Endothelial cell of umbilical vein (primary cell): ENCODE results near the gene ARTN. TPM values are rescaled to one million over a fixed set of nuclear protein-coding genes. Genes with fewer than 3 reads are reported as not detected.

Source experiments
- BruUV-seq: library from RNA; stranded (reverse); fragments of 400-500 nt; replicated peaks from 2 replicates; lab custom pipeline; 2021; lab: Mats Ljungman, UMichigan
- CTCF ChIA-PET: fragments of 300-600, 350-600 bp; sonication (Branson Sonifier 250); formaldehyde crosslinking; loops from one replicate; lab custom pipeline; 2021; ENCODE audit warnings: antibody characterized with exemption, inconsistent platforms; lab: Charles Lee
- POLR2A ChIA-PET: fragments of 300-600, 350-600 bp; sonication (Branson Sonifier 250); formaldehyde crosslinking; loops from one replicate; lab custom pipeline; 2021; ENCODE audit warnings: antibody characterized with exemption, inconsistent platforms; lab: Charles Lee
- DNase-seq: peaks from one replicate; pipeline ENCODE4 v3.0.0-alpha.2; 2011; ENCODE audit warnings: low read depth, low spot score
- FAIRE-seq: peaks from 2 replicates; lab custom pipeline; 2011; peaks lifted over from hg19 to GRCh38; lab: Jason Lieb, UNC
- H2AFZ ChIP-seq: 2 replicates; pipeline ENCODE4 v1.6.0; 2012; ENCODE audit warnings: low read depth, low read length, control low read depth, inconsistent platforms
- H3K27ac ChIP-seq: 2 replicates; pipeline ENCODE4 v1.5.1; 2011; ENCODE audit warnings: low read depth, mild to moderate bottlenecking, control low read depth, low read length, moderate library complexity; ENCODE audit not compliant: insufficient read depth
- H3K27me3 ChIP-seq, 2 experiments: 2 replicates each; pipeline versions ENCODE4 v1.6.0 to v1.6.1; 2011; ENCODE audit warnings: low read length in 2 of 2, mixed read lengths in 1 of 2; ENCODE audit not compliant: control insufficient read depth in 2 of 2, insufficient read depth in 2 of 2
- H3K36me3 ChIP-seq, 2 experiments: 2 replicates in 1 of 2; 3 replicates in 1 of 2; pipeline ENCODE4 v1.5.1; 2011; ENCODE audit warnings: low read length in 2 of 2, mild to moderate bottlenecking in 1 of 2, moderate library complexity in 1 of 2; ENCODE audit not compliant: control insufficient read depth in 2 of 2, insufficient read depth in 2 of 2; ENCODE audit errors: extremely low read depth in 1 of 2
- H3K4me1 ChIP-seq: 3 replicates; pipeline ENCODE4 v1.5.1; 2011; ENCODE audit warnings: mild to moderate bottlenecking, low read length; ENCODE audit not compliant: control insufficient read depth, insufficient read depth; ENCODE audit errors: extremely low read depth
- H3K4me2 ChIP-seq: 2 replicates; pipeline ENCODE4 v1.6.1; 2011; ENCODE audit warnings: low read length, control low read depth, mixed read lengths; ENCODE audit not compliant: insufficient read depth
- H3K4me3 ChIP-seq, 3 experiments: fragments of 200-600 bp in 1 of 3; sonication (generic), shearing (Covaris generic) in 1 of 3; replicated peaks in 1 of 3; 2 replicates each; pipeline ENCODE4 v1.5.1; 2011 to 2016; ENCODE audit warnings: control low read depth in 3 of 3, low read length in 3 of 3, mild to moderate bottlenecking in 2 of 3, inconsistent platforms in 1 of 3, low read depth in 1 of 3, moderate library complexity in 1 of 3; ENCODE audit not compliant: insufficient read depth in 1 of 3
- H3K79me2 ChIP-seq: 2 replicates; pipeline ENCODE4 v1.6.0; 2012; ENCODE audit warnings: low read length, inconsistent platforms; ENCODE audit not compliant: control insufficient read depth, insufficient read depth
- H3K9ac ChIP-seq: replicated peaks from 2 replicates; pipeline ENCODE3; 2011; ENCODE audit warnings: low read length, control low read depth; ENCODE audit not compliant: insufficient read depth; ENCODE audit errors: extremely low read depth
- H3K9me1 ChIP-seq: replicated peaks from 3 replicates; pipeline ENCODE4 v1.6.0; 2011; ENCODE audit warnings: mild to moderate bottlenecking, low read length; ENCODE audit not compliant: control insufficient read depth, insufficient read depth; ENCODE audit errors: extremely low read depth
- H3K9me3 ChIP-seq: replicated peaks from 2 replicates; pipeline ENCODE4 v1.5.1; 2012; ENCODE audit warnings: low read length, inconsistent platforms; ENCODE audit not compliant: control insufficient read depth, insufficient read depth
- H4K20me1 ChIP-seq: replicated peaks from 2 replicates; pipeline ENCODE3; 2011; ENCODE audit warnings: mild to moderate bottlenecking, low read length; ENCODE audit not compliant: control insufficient read depth, insufficient read depth; ENCODE audit errors: extremely low read depth
- EZH2 ChIP-seq: IDR thresholded peaks from 2 replicates; pipeline ENCODE4 v1.6.1; 2012; ENCODE audit warnings: borderline replicate concordance, low read depth, mild to moderate bottlenecking, moderate library complexity, low read length, inconsistent platforms; ENCODE audit not compliant: severe bottlenecking
- FOS ChIP-seq: IDR thresholded peaks from 2 replicates; pipeline ENCODE4 v1.6.1; 2011; ENCODE audit warnings: mild to moderate bottlenecking, low read length, moderate library complexity, borderline replicate concordance; ENCODE audit not compliant: insufficient read depth
- GATA2 ChIP-seq: IDR thresholded peaks from 2 replicates; pipeline ENCODE4 v1.7.0; 2011; ENCODE audit warnings: low read depth, mild to moderate bottlenecking, moderate library complexity, mixed read lengths, low read length; ENCODE audit not compliant: insufficient read length, insufficient read depth
- JUN ChIP-seq: IDR thresholded peaks from 2 replicates; pipeline ENCODE4 v1.6.1; 2011; ENCODE audit warnings: borderline replicate concordance, low read depth; ENCODE audit not compliant: insufficient read length, insufficient read depth
- MYC ChIP-seq: IDR thresholded peaks from one replicate; pipeline ENCODE4 v1.6.1; 2011; ENCODE audit warnings: mild to moderate bottlenecking, low read depth, low read length
- POLR2A ChIP-seq: IDR thresholded peaks from 2 replicates; pipeline ENCODE4 v1.6.1; 2012; ENCODE audit warnings: low read depth, mild to moderate bottlenecking, control low read depth, low read length
- POLR2AphosphoS5 ChIP-seq: IDR thresholded peaks from 2 replicates; pipeline ENCODE4 v1.6.1; 2012; ENCODE audit warnings: low read depth, mild to moderate bottlenecking, control low read depth, low read length, moderate library complexity; ENCODE audit not compliant: insufficient read depth
- dilution Hi-C: fragments of 300-500 bp; cut with MboI; formaldehyde crosslinking; loops from one replicate; pipeline ENCODE4 v1.15.0; 2019; ENCODE audit warnings: low sequenced_read_pairs; ENCODE audit not compliant: extremely low pct_ligation_motif_present
- intact Hi-C: fragments of 100-400 bp; cut with micrococcal nuclease; formaldehyde crosslinking; loops from one replicate; pipeline ENCODE4 v1.10.0; 2022
- polyA plus RNA-seq, 4 experiments: library from polyadenylated mRNA; depleted of rRNA in 3 of 4; stranded (reverse) in 3 of 4; unstranded in 1 of 4; fragments of >200 nt; gene quantifications; 2 replicates each; pipeline versions ENCODE4 v1.2.1 to v1.2.3, GENCODE V29; 2011 to 2012; ENCODE audit warnings: missing spikeins in 1 of 4
- total RNA-seq: library from RNA; stranded (reverse); gene quantifications from 2 replicates; pipeline ENCODE4 v1.2.3, GENCODE V29; 2021
- TF ChIP-seq, protein P1 (sequence below): IDR thresholded peaks from 2 replicates; pipeline ENCODE4 v1.6.1; 2011; ENCODE audit not compliant: insufficient read depth, insufficient read length
- TF ChIP-seq, protein P2 (sequence below), 2 donors: IDR thresholded peaks; 1 replicate in 1 of 2; 2 replicates in 1 of 2; pipeline ENCODE4 v1.5.1; 2011; ENCODE audit warnings: low read length in 2 of 2, mild to moderate bottlenecking in 2 of 2, moderate library complexity in 2 of 2, control low read depth in 1 of 2, inconsistent platforms in 1 of 2, low read depth in 1 of 2; ENCODE audit not compliant: insufficient read depth in 1 of 2; ENCODE audit errors: extremely low read depth in 1 of 2

Gene ARTN
- total and polyA plus RNA-seq, 2 donors (not counting 3 experiments of a cell fraction or from before 2014, with no cell fraction given) = 0.11 to 0.18 TPM

DNA sequence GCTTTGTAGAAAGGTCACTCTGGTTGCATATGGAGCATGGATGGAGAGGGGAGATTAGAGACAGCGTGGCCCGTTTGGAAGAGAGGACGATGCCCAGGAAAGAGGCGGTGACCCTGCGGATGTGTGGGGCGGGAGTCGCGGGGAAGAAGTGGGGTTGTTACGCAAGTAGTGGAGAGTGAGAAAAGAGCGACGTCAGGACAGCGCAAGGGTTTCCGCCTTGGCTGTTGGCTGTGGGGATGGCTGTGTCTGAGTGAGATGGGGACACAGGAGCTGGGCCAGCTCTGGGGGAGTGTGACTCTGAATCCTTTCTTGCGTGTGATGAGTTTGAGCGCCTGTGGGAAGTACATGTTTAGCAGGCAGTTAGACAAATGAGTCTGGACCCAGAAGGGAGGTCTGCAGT, 49.2 kb downstream of the ARTN start:
- H4K20me1 ChIP-seq = no peaks in the 10 kb centered on the region
- intact Hi-C loops = no loop called here
- dilution Hi-C loops = no loop called here
- FAIRE-seq = no peak
- H3K27ac ChIP-seq = no peak overlapping the region
- no peaks in the 10 kb centered on the region for H3K9me1 ChIP-seq
- CTCF ChIA-PET = no interaction called here
- H2AFZ ChIP-seq = no peak overlapping the region
- no peak overlapping the region for H3K4me3 ChIP-seq
- H3K9ac ChIP-seq = no peak overlapping the region
- POLR2A ChIA-PET = no interaction called here
- BruUV-seq = no TSS peak
- no peak for DNase-seq
- TF ChIP-seq MYC = no peak
- TF ChIP-seq, protein P1, sequence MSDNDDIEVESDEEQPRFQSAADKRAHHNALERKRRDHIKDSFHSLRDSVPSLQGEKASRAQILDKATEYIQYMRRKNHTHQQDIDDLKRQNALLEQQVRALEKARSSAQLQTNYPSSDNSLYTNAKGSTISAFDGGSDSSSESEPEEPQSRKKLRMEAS = no peak
- TF ChIP-seq GATA2 = no peak
- TF ChIP-seq POLR2AphosphoS5 = no peak
- TF ChIP-seq JUN = no peak
- TF ChIP-seq POLR2A = no peak
- no peak for TF ChIP-seq FOS
- TF ChIP-seq EZH2 = no peak
- TF ChIP-seq, protein P2, sequence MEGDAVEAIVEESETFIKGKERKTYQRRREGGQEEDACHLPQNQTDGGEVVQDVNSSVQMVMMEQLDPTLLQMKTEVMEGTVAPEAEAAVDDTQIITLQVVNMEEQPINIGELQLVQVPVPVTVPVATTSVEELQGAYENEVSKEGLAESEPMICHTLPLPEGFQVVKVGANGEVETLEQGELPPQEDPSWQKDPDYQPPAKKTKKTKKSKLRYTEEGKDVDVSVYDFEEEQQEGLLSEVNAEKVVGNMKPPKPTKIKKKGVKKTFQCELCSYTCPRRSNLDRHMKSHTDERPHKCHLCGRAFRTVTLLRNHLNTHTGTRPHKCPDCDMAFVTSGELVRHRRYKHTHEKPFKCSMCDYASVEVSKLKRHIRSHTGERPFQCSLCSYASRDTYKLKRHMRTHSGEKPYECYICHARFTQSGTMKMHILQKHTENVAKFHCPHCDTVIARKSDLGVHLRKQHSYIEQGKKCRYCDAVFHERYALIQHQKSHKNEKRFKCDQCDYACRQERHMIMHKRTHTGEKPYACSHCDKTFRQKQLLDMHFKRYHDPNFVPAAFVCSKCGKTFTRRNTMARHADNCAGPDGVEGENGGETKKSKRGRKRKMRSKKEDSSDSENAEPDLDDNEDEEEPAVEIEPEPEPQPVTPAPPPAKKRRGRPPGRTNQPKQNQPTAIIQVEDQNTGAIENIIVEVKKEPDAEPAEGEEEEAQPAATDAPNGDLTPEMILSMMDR (IDR thresholded peaks at IDR 0.05; ENCODE audit: extremely low read depth in 1 of 2, insufficient read depth in 1 of 2, low read depth in 1 of 2, low read length in 2 of 2) = no peak
- H3K79me2 ChIP-seq = peaks cover 24% of the 10 kb centered on the region
- H3K4me1 ChIP-seq = peaks cover 17% of the 10 kb centered on the region
- H3K4me2 ChIP-seq = no peak overlapping the region
- peaks cover 0 to 10% of the 10 kb centered on the region in 2 experiments for H3K36me3 ChIP-seq
- no peaks in the 10 kb centered on the region for H3K27me3 ChIP-seq
- H3K9me3 ChIP-seq = no peaks in the 10 kb centered on the region
